Urinary bladder (tissue), 4 donors: ENCODE results near the gene KXD1. TPM values are rescaled to one million over a fixed set of nuclear protein-coding genes. Genes with fewer than 3 reads are reported as not detected.

ENCODE experiments used
- DNase-seq: peaks from one replicate; pipeline ENCODE4 v3.0.0-alpha.2; 2015; ENCODE audit errors: extremely low spot score
- H3K27ac ChIP-seq: one replicate; pipeline ENCODE4 v1.5.1; 2013; ENCODE audit warnings: low read depth, mild to moderate bottlenecking, moderate library complexity
- H3K36me3 ChIP-seq: one replicate; pipeline ENCODE4 v1.6.1; 2013; ENCODE audit warnings: mild to moderate bottlenecking, moderate library complexity; ENCODE audit not compliant: insufficient read depth
- H3K4me1 ChIP-seq: one replicate; pipeline ENCODE4 v1.6.1; 2013; ENCODE audit warnings: mild to moderate bottlenecking, moderate library complexity; ENCODE audit not compliant: insufficient read depth
- H3K4me3 ChIP-seq: one replicate; pipeline ENCODE4 v1.5.1; 2013; ENCODE audit warnings: low read depth, low read length
- WGBS: extraction: QIAGEN DNeasy Blood & Tissue Kit; methylation state at CpG from one replicate; pipeline ENCODE4 v1.1.7; 2013; 5-methylcytosine and 5-hydroxymethylcytosine counted together
- polyA plus RNA-seq: library from polyadenylated mRNA; stranded (reverse); fragments of 200-250 nt; gene quantifications from one replicate; pipeline ENCODE4 v1.2.3, GENCODE V29; 2013
- total RNA-seq: library from RNA; depleted of rRNA; stranded (reverse); fragments of >200 nt; gene quantifications from one replicate; pipeline ENCODE4 v1.2.3, GENCODE V29; 2014
- donor health status: healthy with polysubstance abuse.
- donor health status: healthy.

KXD1 gene
- total and polyA plus RNA-seq, 2 donors = 33.8 to 120 TPM

GRCh38 chr19:18605196-18605545, 47.5 kb downstream of the KXD1 start:
- no peak overlapping the region for H3K4me3 ChIP-seq
- no peak overlapping the region for H3K27ac ChIP-seq
- WGBS = 16% methylated on average over 17 of the region's 17 CpGs
- peaks cover 2% of the 10 kb centered on the region for H3K4me1 ChIP-seq
- no peak for DNase-seq
- H3K36me3 ChIP-seq = no peaks in the 10 kb centered on the region

- no peaks in the 10 kb centered on the region for H3K36me3 ChIP-seq
- no peak overlapping the region for H3K27ac ChIP-seq
- WGBS = 3% methylated on average over 65 of the region's 65 CpGs
- H3K4me1 ChIP-seq = peaks cover 2% of the 10 kb centered on the region
- DNase-seq = no peak
- peak overlapping the region; percentile 29 for H3K4me3 ChIP-seq
These were observed 48.0 kb downstream of the KXD1 start for GRCh38 chr19:18605546-18606280.

GRCh38 chr19:18606281-18607225, 48.9 kb downstream of the KXD1 start, which contains the start of gene CRLF1:
Gene CRLF1 (minus strand): TSS chr19:18606799. CDS start chr19:18606656, 143 bp downstream.
- no peak within 1 kb of the TSS for H3K27ac ChIP-seq

GRCh38 chr19:18607226-18608101, 49.8 kb downstream of the KXD1 start:
- WGBS = 2% methylated on average over 68 of the region's 68 CpGs
- Histone ChIP-seq H3K4me3 (no peak overlapping the region), H3K4me1 (peaks cover 4% of the 10 kb centered on the region), H3K36me3 (no peaks in the 10 kb centered on the region), H3K27ac (no peak overlapping the region)
- no peak for DNase-seq

More at GRCh38 chr19:18606281-18607225, 48.9 kb downstream of the KXD1 start, which contains the start of gene CRLF1:
- no peak for DNase-seq
- H3K36me3 ChIP-seq = no peaks in the 10 kb centered on the region
- H3K4me1 ChIP-seq = peaks cover 2% of the 10 kb centered on the region
- 2% methylated on average over 115 of the region's 116 CpGs for WGBS
- peak within 1 kb of the TSS; percentile 29 for H3K4me3 ChIP-seq

- no peak overlapping the region for H3K4me3 ChIP-seq
These were observed 50.6 kb downstream of the KXD1 start for GRCh38 chr19:18608102-18608804.

GRCh38 chr19:18608805-18609716, 51.4 kb downstream of the KXD1 start:
- Histone ChIP-seq H3K4me3 (no peak overlapping the region), H3K36me3 (no peaks in the 10 kb centered on the region), H3K4me1 (peaks cover 4% of the 10 kb centered on the region), H3K27ac (no peak overlapping the region)
- DNase-seq = no peak
- WGBS = 63% methylated on average over 9 of the region's 9 CpGs

More at GRCh38 chr19:18608102-18608804, 50.6 kb downstream of the KXD1 start:
- peaks cover 4% of the 10 kb centered on the region for H3K4me1 ChIP-seq
- H3K36me3 ChIP-seq = no peaks in the 10 kb centered on the region
- DNase-seq = no peak
- 41% methylated on average over 5 of the region's 5 CpGs for WGBS
- H3K27ac ChIP-seq = no peak overlapping the region

GRCh38 chr19:18609717-18610051, 52.0 kb downstream of the KXD1 start:
- WGBS = 49% methylated on average over 2 of the region's 2 CpGs
- no peak overlapping the region for H3K4me3 ChIP-seq
- no peak overlapping the region for H3K27ac ChIP-seq
- no peak for DNase-seq
- H3K4me1 ChIP-seq = peaks cover 4% of the 10 kb centered on the region
- H3K36me3 ChIP-seq = no peaks in the 10 kb centered on the region

- H3K4me3 ChIP-seq = no peak overlapping the region
- 44% methylated on average over 3 of the region's 3 CpGs for WGBS
- H3K36me3 ChIP-seq = no peaks in the 10 kb centered on the region
- H3K4me1 ChIP-seq = peaks cover 4% of the 10 kb centered on the region
- no peak overlapping the region for H3K27ac ChIP-seq
- DNase-seq = no peak
These were observed 52.5 kb downstream of the KXD1 start for GRCh38 chr19:18610245-18610555.

- no peak overlapping the region for H3K4me3 ChIP-seq
- no peak overlapping the region for H3K27ac ChIP-seq
- peaks cover 4% of the 10 kb centered on the region for H3K4me1 ChIP-seq
- 9% methylated on average over 45 of the region's 45 CpGs for WGBS
- H3K36me3 ChIP-seq = no peaks in the 10 kb centered on the region
- DNase-seq = no peak
These were observed 53.1 kb downstream of the KXD1 start for GRCh38 chr19:18610556-18611326.

- peaks cover 4% of the 10 kb centered on the region for H3K4me1 ChIP-seq
- WGBS = 2% methylated on average over 62 of the region's 62 CpGs
- no peaks in the 10 kb centered on the region for H3K36me3 ChIP-seq
- no peak overlapping the region for H3K27ac ChIP-seq
- no peak for DNase-seq
- H3K4me3 ChIP-seq = no peak overlapping the region
These were observed 53.8 kb downstream of the KXD1 start for GRCh38 chr19:18611327-18612050.

- DNase-seq = no peak
- H3K4me3 ChIP-seq = peak overlapping the region; percentile 41
- H3K4me1 ChIP-seq = peaks cover 4% of the 10 kb centered on the region
- 2% methylated on average over 30 of the region's 30 CpGs for WGBS
- H3K27ac ChIP-seq = no peak overlapping the region
- H3K36me3 ChIP-seq = no peaks in the 10 kb centered on the region
These were observed 54.5 kb downstream of the KXD1 start for GRCh38 chr19:18612051-18612771.
